WTC11 (cell line): ENCODE measurements around the gene CRACDL. TPM values are rescaled to one million over a fixed set of nuclear protein-coding genes. Genes with fewer than 3 reads are reported as not detected.

ENCODE experiments used
- ATAC-seq: fragments of 200-7000 bp; cut with Tn5 transposase; 2 replicates; pipeline ENCODE4 v1.10.0; 2021; ENCODE audit warnings: mild to moderate bottlenecking, moderate library complexity
- CTCF ChIA-PET: fragments of 300-600 bp; sonication (Branson Sonifier 250); formaldehyde crosslinking; loops from one replicate; lab custom pipeline; 2021; ENCODE audit warnings: antibody characterized with exemption; lab: Charles Lee
- POLR2A ChIA-PET: fragments of 350-600 bp; sonication (Branson Sonifier 250); formaldehyde crosslinking; loops from one replicate; lab custom pipeline; 2021; ENCODE audit warnings: antibody characterized with exemption; lab: Charles Lee
- DNase-seq: peaks from one replicate; pipeline ENCODE4 v3.0.0; 2021; ENCODE audit warnings: low spot score
- H3K27ac Mint-ChIP-seq: 2 replicates; pipeline ENCODE4 v1.8.0; 2021; ENCODE audit warnings: mixed read lengths
- H3K27me3 Mint-ChIP-seq: 2 replicates; pipeline ENCODE4 v1.8.0; 2021; ENCODE audit warnings: low read depth, mild to moderate bottlenecking, moderate library complexity, mixed read lengths
- H3K36me3 Mint-ChIP-seq: 2 replicates; pipeline ENCODE4 v1.8.0; 2021; ENCODE audit warnings: mixed read lengths
- H3K4me1 Mint-ChIP-seq: 2 replicates; pipeline ENCODE4 v1.8.0; 2022; ENCODE audit warnings: mixed read lengths
- H3K4me3 Mint-ChIP-seq: 2 replicates; pipeline ENCODE4 v1.8.0; 2021; ENCODE audit warnings: mild to moderate bottlenecking, moderate library complexity, mixed read lengths
- H3K9me3 Mint-ChIP-seq: 2 replicates; pipeline ENCODE4 v1.8.0; 2021; ENCODE audit warnings: mixed read lengths
- ATF1 ChIP-seq: sonication (generic); formaldehyde crosslinking; IDR thresholded peaks from 2 replicates; pipeline ENCODE4 v1.8.1; 2023; ENCODE audit warnings: mild to moderate bottlenecking, moderate library complexity, missing genetic modification reagents
- ATF2 ChIP-seq: sonication (generic); formaldehyde crosslinking; IDR thresholded peaks from 2 replicates; pipeline ENCODE4 v1.8.1; 2022; ENCODE audit warnings: low read depth, missing genetic modification reagents, borderline replicate concordance
- ETV6 ChIP-seq: sonication (generic); formaldehyde crosslinking; IDR thresholded peaks from 2 replicates; pipeline ENCODE4 v1.8.1; 2022; ENCODE audit warnings: mild to moderate bottlenecking, missing genetic modification reagents
- FOXJ3 ChIP-seq: sonication (generic); formaldehyde crosslinking; IDR thresholded peaks from 2 replicates; pipeline ENCODE4 v1.9.0; 2021; ENCODE audit warnings: missing genetic modification reagents, mild to moderate bottlenecking, borderline replicate concordance
- GTF2I ChIP-seq: fragments of 250-450 bp; sonication (Bioruptor Pico); conservative IDR thresholded peaks from 2 replicates; pipeline ENCODE4 v1.4.0; 2021; ENCODE audit warnings: mild to moderate bottlenecking
- IRF1 ChIP-seq: sonication (generic); formaldehyde crosslinking; IDR thresholded peaks from 2 replicates; pipeline ENCODE4 v1.8.0; 2023; ENCODE audit warnings: missing genetic modification reagents
- JAZF1 ChIP-seq: fragments of 250-450 bp; sonication (Bioruptor Pico); IDR thresholded peaks from 2 replicates; pipeline ENCODE4 v1.9.0; 2021; ENCODE audit warnings: moderate library complexity, mild to moderate bottlenecking, inconsistent platforms
- MAX ChIP-seq: sonication (generic); formaldehyde crosslinking; IDR thresholded peaks from 2 replicates; pipeline ENCODE4 v1.8.0; 2022; ENCODE audit warnings: mild to moderate bottlenecking, missing genetic modification reagents
- NFATC4 ChIP-seq: fragments of 250-450 bp; sonication (Bioruptor Pico); IDR thresholded peaks from 2 replicates; pipeline ENCODE4 v1.9.0; 2021; ENCODE audit warnings: mild to moderate bottlenecking
- NR2C2 ChIP-seq: sonication (generic); formaldehyde crosslinking; IDR thresholded peaks from 2 replicates; pipeline ENCODE4 v1.8.0; 2022; ENCODE audit warnings: mild to moderate bottlenecking, missing genetic modification reagents
- PRDM15 ChIP-seq: sonication (generic); formaldehyde crosslinking; IDR thresholded peaks from 2 replicates; pipeline ENCODE4 v1.8.0; 2022; ENCODE audit warnings: missing genetic modification reagents
- SMAD4 ChIP-seq: sonication (generic); formaldehyde crosslinking; IDR thresholded peaks from 2 replicates; pipeline ENCODE4 v1.8.0; 2022; ENCODE audit warnings: mild to moderate bottlenecking, missing genetic modification reagents
- TCF7 ChIP-seq: sonication (generic); formaldehyde crosslinking; IDR thresholded peaks from 2 replicates; pipeline ENCODE4 v1.8.0; 2022; ENCODE audit warnings: mild to moderate bottlenecking, low read depth, missing genetic modification reagents, moderate library complexity
- TP53 ChIP-seq: sonication (generic); formaldehyde crosslinking; IDR thresholded peaks from 2 replicates; pipeline ENCODE4 v1.8.1; 2023; ENCODE audit warnings: mild to moderate bottlenecking, missing genetic modification reagents
- ZNF317 ChIP-seq: sonication (generic); formaldehyde crosslinking; IDR thresholded peaks from 2 replicates; pipeline ENCODE4 v1.8.1; 2023; ENCODE audit warnings: low read depth, mild to moderate bottlenecking, moderate library complexity, missing genetic modification reagents, borderline replicate concordance
- ZNF416 ChIP-seq: fragments of 250-450 bp; sonication (Bioruptor Pico); IDR thresholded peaks from 2 replicates; pipeline ENCODE4 v1.9.0; 2021; ENCODE audit warnings: mild to moderate bottlenecking, inconsistent platforms
- ZNF532 ChIP-seq: fragments of 250-450 bp; sonication (Bioruptor Pico); IDR thresholded peaks from 2 replicates; pipeline ENCODE4 v1.9.0; 2021; ENCODE audit warnings: mild to moderate bottlenecking, borderline replicate concordance
- total RNA-seq: library from RNA; stranded (reverse); gene quantifications from 3 replicates; pipeline ENCODE4 v1.2.3, GENCODE V29; 2021

CRACDL gene
- total RNA-seq, 1 experiment from 2014 or later = 0.72 TPM

GRCh38 chr2:98759827-98760625 lies 176.0 kb downstream of the CRACDL start (continued):
- TF ChIP-seq MAX (CRISPR knock-in tag) (no peak), ZNF317 (CRISPR knock-in tag) (no peak), ATF1 (CRISPR knock-in tag) (no peak), ATF2 (no peak), ETV6 (no peak), ZNF416 (CRISPR knock-in tag) (no peak)

- TF ChIP-seq GTF2I (no peak), SMAD4 (CRISPR knock-in tag) (no peak), NFATC4 (CRISPR knock-in tag) (no peak), FOXJ3 (no peak)
- TF ChIP-seq, all 79 proteins: peak for 0
- Mint-ChIP-seq H3K9me3 (no peaks in the 10 kb centered on the region), H3K27me3 (no peaks in the 10 kb centered on the region), H3K4me3 (no peak overlapping the region), H3K4me1 (peaks cover 7% of the 10 kb centered on the region), H3K36me3 (no peaks in the 10 kb centered on the region), H3K27ac (no peak overlapping the region)
- DNase-seq = no peak
- ChIA-PET POLR2A (no interaction called here), CTCF (no interaction called here)
- no peak for ATAC-seq
These were observed 176.7 kb downstream of the CRACDL start for GRCh38 chr2:98759338-98759737.

- ChIA-PET CTCF (interaction anchor here (1.3 kb wide), 1 partner anchor 109 kb away, joined by 3 read pairs; no protein-coding TSS in a partner anchor), POLR2A (no interaction called here)
- peaks cover 7% of the 10 kb centered on the region for H3K4me1 Mint-ChIP-seq
- no peak overlapping the region for H3K4me3 Mint-ChIP-seq
- ATAC-seq (no peak), DNase-seq (no peak)
- no peak overlapping the region for H3K27ac Mint-ChIP-seq
- H3K36me3 Mint-ChIP-seq = no peaks in the 10 kb centered on the region
- TF ChIP-seq IRF1 (CRISPR knock-in tag) (no peak), JAZF1 (CRISPR knock-in tag) (no peak), PRDM15 (CRISPR knock-in tag) (no peak), TCF7 (no peak), SMAD4 (CRISPR knock-in tag) (no peak), NR2C2 (no peak), TP53 (CRISPR knock-in tag) (no peak), GTF2I (no peak), ZNF532 (CRISPR knock-in tag) (no peak)
- H3K27me3 Mint-ChIP-seq = no peaks in the 10 kb centered on the region
- peaks cover 3% of the 10 kb centered on the region for H3K9me3 Mint-ChIP-seq
These were observed 178.1 kb downstream of the CRACDL start for GRCh38 chr2:98757904-98758421.
